Putamen (tissue), 1 donor: ENCODE results near the gene CLTB.
"Not testable (repeated sequence)": the region's sequence is repeated elsewhere in the genome, so short reads cannot be mapped to it uniquely, and the experiment has no call there.

Experiments
- DNase-seq: peaks from one replicate; pipeline ENCODE4 v3.0.0-alpha.2; 2016; ENCODE audit warnings: low spot score

The CLTB gene

DNA sequence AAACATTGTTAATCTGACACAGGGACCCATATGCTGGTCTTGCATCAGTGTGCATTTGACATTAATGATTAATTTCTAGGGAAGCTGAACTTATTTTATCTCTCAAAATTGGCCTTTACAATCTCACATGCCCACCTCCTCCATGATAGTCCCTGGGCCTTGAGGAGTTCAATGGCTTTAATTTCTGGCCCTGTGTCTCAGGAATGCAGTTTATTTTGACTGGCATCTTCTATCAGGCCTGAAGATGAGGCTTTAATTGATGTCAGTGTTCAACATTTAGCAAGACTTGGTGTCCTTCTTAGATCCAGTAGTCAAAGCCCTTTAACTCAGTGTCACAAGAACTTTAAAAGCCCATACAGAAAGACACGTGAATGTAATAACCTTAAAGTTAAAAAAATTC is 10.5 kb upstream of the CLTB start:
- DNase-seq = no peak

DNA sequence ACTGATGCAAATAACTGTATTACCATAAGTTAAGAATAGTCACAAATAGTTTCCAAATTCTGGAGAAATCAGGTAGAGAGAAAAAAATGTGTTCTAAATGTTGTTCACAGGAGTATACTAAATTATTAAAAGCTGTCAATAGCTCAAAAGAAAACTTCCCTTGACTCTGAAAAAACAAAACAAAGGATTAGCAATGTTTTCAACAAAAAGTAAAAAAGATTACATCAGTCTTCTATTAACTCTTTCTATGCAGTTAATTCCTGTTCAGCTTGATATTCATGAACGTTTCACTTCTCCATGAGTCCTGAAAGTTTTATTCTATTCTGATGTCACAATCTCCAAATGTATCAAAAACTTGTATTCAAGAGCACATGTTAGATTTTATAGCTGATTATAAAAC is 9.5 kb upstream of the CLTB start:
- no peak for DNase-seq

DNA sequence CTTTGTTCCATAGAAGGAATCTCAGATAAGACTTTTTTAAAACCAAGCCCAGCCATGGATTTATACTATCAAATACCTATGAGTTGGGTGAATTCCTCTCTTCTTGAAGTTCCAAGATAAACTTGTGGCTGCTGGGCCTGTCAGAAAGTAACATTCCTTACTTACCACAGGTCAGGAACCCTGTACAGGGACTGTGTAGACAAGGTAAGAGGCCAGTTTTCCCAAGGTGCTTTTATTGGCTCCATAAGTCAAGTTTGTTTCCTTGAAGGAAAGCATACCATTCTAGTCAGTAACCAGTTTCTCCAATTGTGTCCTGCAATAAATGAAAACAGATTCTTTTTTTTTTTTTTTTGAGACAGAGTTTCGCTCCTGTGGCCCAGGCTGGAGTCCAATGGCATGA is 8.8 kb upstream of the CLTB start:
- DNase-seq = no peak

DNA sequence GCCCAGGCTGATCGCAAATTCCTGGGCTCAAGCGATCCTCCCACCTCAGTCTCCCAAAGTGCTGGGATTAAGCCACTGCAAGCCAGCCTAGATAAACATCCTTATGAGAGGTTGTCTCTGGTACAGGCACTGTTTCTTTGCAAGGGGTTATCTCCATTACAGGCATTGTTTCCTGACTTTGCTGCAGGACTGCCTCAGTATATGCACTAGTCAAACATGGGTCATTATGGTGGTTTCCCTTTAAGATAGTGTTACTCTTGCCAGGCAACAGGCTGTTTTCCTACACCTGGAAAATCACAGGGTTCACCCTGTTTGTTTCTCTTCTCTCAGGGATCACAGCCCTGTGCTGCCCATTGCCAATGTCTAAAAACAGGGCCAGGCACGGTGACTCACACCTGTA is 7.8 kb upstream of the CLTB start:
- no peak for DNase-seq

DNA sequence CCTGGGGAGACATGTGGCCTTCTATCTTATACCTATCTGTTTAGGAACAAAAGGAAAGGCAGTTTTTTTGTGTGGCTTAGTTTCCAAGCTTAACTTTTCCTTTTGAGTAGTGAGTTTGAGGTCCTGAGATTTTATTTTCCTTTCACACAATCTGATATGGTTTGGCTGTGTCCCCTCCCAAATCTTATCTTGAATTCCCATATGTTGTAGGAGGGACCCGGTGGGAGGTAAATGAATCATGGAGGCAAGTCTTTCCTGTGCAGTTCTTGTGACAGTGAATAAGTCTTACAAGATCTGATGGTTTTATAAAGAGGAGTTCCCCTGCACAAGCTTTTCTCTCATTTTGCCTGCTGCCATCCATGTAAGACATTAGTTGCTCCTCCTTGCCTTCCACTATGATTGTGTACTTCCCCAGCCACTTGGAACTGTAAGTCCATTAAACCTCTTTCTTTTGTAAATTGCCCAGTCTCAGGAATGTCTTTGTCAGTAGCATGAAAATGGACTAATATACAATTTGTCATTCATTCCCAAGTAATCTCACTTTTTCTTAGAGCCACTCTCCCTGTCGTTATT is 4.7 kb upstream of the CLTB start:
- no peak for DNase-seq

DNA sequence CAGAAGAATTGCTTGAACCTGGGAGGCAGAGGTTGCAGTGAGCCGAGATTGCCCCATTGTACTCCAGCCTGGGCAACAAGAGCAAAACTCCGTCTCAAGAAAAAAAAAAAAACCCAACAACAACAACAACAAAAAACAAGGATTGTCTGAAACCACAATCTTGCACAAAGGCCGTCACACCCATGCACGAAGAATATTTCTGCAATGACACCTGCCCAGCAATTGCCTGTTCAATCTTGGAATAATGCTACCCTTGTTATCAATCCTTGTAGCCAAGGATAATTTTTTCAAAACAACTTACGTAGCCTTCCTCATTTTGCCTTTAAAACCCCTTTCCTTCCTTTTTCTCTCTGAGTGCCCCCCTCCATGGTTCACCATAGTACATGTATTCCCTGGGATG is 3.7 kb upstream of the CLTB start:
- no peak for DNase-seq

DNA sequence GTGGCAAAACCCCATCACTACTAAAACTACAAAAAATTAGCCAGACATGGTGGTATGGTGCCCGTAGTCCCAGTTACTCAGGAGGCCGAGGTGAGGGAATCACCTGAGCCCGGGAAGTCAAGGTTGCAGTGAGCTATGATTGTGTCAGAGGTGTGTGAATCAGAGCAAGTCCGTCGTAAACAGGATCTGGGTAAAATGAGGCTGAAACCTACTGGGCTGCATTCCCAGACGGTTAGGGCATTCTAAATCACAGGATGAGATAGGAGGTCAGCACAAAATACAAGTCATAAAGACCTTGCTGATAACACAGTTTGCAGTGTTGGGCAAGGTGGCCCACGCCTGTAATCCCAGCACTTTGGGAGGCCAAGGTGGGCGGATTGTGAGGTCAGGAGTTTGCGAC is 1.9 kb upstream of the CLTB start:
- no peak for DNase-seq

DNA sequence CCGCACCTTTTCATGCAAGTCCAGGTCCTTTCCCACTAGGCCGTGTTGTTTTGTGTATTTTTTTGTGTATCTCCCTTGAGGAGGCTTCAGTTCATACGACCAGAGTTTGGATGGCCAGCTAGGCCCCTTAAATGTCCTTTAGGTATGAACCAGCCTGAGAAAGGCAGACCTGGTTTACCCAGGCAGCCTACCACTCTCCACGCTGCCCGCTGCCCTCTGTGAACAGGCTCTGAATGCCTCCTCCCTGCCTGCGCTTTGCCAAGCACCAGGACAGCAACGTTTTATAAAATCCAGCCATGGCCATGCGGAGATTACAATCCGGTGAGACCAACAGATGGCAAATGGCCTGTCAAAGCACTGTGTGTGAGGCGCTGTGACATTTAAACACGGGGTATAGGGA is 626 bp upstream of the CLTB start:
- no peak for DNase-seq

DNA sequence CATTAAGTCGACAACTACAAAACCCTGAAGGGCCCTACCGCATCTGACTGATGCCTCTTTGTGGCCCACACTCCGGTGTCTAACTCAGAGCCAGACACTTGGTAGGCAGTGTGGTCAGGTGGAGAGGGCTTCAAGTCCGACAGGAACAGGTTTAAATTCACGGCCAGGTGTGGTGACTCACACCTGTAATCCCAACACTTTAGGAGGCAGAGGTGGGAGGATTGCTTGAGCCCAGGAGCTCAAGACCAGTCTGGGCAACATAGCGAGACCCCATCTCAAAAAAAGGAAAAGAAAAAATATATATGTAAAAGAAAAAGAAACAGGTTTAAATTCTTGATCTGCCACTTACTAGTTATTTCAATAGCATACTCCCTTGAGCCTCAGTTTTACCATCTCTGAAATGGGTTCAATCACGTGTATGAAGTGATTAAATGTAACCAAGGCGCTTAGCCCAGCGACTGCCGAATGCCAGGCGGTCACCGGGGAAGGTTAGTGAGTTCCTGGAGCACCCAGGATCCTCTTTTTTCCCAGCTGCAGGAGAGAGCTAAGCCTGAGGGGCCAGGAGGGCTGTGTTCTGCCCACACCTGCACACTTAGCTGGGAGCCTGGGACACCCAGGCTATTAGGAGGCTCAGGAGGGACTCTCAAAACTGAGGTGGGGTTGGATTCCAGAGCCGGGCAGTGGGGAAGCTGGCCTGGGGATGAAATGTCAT is 943 bp downstream of the CLTB start:
- no peak for DNase-seq

DNA sequence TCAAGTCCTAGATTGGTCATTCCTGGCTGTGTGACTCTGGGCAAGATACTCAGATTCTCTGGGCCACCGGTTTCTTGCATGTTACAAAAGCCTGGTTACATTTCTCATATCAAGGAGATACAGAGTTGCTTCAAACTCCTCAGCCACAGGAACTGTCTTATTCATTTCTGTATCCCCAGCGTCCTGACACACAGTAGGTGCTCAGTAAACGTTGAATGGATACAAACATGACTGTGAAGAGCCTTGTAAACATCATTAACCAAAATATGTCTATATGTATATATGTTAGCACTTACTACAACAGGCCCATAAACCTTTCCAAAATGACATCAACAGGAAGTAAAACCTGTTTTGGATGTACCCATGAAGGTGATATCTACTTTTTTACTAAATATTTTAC is 1.6 kb downstream of the CLTB start:
- no peak for DNase-seq

DNA sequence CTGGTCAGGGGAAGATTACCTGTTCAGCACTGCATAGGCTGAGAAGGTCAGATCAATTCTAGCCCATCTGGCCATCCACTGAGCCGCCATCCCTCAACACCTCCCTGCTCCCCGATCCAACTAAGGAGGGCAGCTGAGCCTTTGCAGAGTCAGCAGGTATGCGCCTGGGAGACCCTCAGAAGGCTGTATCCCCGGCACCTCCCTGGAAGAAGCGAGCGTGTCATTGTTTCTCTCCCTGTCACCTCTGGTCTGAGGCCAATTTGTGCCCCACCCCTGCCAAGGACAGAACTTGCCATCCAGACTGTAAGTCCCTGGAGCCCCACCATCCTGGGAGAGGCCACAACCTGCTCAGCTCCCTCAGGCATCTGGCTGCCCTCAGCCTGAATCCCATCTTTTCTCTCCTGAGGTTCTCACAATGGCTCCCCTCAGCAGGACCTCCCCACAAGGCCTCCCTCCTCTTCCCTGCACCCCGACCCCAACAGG is 2.6 kb downstream of the CLTB start:
- DNase-seq = no peak

DNA sequence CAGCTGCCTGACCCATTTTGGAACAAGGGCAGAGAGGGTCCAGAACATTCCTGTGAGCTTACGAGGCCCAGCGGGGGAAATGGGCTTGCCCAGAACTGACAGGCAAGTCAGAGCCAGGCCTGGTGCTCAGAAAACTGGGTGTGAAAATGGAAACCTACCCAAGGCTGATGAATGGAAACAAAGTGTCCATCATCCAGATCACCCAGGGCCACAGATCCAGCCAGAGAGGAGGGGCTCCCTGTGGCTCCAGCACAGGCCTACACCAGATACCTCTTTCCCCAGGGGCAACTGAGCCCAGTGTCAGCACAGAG is 3.1 kb downstream of the CLTB start:
- DNase-seq = no peak

DNA sequence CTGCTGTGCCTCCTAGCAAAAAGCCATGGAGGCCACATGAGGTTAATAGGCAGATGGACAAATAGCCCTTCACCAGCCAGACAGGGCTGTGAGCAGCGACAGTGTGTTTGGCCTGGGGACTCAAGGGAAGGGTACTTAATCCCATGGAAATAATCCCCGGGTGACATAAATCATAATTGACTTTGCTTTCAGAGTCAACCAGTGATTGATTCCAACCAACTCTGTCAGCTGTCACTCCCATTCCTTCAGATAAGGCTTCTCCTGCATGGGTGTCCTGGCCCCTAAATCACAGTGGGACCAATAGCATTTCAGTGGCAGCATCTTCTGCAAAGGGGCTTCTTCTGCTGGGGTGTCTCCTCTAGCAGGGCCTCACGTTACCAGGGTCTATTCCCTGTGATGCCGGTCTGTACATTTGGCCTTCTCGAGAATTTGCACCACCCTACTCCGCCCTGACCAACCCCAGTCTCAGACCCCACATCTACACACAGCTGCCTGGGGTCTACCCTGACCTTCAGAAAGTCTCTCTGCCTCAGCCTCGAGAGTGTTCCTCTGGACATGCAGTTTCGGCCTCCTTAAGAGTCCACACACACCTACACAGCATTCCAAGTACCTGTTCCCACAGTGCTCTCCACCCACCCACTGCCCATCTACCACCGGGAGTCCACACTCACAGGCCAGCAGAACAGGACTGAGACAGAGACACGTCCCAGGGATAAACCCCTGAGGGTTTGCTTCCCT is 3.7 kb downstream of the CLTB start:
- DNase-seq = no peak

DNA sequence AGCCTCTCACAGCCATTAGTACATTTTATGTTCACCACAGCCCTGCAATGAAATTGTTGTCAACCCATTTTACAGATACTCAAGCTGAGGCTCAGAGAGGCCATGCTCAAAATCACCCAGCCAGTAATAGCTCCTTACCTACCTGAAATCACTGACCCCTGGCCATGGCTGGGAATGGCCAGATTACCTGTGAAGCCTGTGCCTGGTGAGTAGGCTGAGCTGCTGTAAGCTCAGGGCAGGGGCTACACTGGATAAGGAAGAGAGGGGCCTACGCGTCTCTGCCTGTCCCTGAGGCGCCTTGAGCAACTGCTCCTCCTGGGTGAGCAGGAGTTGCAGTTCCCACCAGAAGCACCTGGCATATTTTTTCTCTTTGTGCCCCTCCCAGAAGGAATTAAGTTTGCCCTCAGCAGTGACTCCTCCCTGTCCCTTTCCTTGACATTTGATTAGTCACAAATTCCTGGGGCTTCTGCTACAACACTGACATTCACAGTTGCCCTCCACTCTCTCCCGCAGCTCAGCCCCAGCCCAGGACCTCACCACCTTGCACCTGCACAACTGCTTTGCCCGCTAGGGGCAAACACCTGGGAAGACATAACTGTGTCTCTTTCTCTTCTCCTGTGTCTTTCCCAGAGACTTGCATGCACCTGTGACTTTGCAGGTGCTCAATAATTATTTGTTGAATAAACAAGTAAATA is 5.7 kb downstream of the CLTB start:
- DNase-seq = no peak

DNA sequence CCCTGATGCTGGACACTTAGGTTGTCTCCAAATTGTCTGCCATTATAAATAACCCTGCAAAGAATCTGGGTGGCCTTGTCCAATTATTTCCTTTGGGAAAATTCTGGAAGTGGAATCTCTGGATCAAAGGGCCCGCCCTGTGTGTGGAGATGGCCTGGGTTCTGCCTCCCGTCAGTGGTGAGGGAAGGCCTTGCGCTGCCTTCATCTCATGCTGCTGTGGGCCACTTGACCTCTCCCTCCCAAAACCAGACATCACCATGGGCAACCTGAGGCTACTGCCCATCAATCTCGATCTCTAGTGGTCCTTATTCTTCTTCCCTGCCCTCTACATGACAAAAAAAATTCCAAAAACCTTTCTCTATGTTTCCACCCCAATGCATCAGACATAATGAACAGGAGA is 6.6 kb downstream of the CLTB start:
- no peak for DNase-seq

DNA sequence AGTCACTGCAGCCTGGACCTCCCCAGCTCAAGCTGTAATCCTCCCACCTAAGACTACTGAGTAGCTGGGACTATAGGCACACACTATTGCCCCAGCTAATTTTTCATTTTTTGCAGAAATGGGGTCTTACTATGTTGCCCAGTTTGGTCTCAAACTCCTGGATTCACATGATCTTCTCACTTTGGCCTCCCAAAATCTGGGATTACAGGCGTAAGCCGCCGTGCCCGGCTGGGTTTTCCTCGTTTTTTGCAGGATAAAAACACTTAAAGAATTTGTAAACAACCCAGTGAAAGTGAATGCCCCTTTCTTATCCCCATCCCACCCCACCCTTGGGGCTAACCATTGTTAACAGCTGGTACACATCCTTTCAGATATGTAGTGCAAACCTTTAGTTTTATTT is 7.7 kb downstream of the CLTB start:
- no peak for DNase-seq

DNA sequence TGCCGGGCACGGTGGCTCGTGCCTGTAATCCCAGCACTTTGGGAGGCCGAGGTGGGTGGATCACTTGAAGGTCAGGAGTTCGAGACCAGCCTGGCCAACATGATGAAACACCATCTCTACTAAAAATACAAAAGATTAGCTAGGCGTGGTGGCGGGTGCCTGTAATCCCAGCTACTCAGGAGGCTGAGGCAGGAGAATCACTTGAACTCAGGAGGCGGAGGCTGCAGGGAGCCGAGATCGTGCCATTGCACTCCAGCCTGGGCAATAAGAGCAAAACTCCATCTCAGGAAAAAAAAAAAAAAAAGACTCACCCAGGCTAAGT is 8.1 kb downstream of the CLTB start:
- DNase-seq = not testable (repeated sequence)

DNA sequence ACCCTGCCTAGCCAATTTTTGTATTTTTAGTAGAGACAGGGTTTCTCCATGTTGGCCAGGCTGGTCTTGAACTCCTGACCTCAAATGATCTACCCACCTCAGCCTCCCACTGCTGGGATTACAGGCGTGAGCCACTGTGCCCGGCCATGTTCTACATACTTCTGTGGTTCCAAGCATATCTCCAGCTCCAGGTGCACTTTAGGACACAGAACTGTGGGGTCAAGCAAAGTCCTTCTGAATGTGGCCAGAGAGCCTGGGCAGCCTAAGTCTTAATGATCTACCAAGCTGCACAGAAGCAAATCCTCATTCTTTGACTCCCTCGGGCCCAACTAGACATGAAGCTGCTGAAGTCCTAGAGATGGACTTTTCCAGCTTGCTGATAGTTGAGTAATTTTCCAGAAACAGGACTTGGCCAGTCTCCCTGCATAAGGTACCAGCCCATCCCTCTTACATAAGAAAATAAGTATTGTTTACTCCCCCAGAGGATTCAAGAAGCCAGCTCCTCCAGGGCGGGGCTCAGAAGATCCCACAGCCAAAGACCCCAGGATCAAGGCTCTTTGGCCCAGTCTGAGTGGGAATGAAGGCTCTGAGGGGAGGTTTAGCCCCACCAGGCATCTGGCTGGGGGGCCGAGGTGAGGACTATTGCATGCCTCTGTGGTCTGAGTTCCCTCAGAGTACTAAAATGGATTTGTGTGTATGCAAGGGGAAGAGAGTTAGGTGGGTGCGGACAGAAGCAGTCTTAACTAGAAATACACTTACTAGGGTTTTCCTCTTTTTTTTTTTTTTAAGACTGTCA is 8.7 kb downstream of the CLTB start:
- no peak for DNase-seq

DNA sequence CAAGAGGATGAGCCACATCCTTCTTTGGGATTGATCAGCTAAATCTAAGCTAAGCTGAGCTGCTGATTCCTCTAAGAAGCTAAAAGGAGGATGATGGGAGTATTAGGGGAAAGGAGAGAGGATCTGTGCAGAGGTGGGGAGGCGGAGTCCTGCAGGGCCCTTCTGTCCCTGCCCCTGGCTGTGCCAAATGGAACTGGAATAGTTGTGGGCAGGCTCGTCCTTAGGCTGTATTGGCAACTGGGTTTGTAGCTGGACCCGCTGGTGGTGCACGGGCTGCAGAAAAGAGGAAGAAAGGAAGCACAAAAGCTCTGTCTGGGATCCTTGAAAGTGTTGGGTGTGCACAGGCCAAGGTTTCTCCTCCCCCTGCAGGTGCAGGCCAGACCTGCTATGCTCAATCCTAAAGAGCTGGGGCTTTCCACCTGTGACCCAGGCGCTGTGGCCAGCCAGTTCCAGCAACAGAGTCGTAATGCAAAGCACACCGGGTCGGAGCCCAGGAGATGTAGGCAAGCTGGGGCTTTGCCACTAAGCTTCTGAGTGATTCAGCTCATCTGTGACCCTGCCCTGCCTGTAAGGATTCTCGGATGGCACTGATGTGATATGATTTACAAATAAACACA is 9.8 kb downstream of the CLTB start:
- no peak for DNase-seq

DNA sequence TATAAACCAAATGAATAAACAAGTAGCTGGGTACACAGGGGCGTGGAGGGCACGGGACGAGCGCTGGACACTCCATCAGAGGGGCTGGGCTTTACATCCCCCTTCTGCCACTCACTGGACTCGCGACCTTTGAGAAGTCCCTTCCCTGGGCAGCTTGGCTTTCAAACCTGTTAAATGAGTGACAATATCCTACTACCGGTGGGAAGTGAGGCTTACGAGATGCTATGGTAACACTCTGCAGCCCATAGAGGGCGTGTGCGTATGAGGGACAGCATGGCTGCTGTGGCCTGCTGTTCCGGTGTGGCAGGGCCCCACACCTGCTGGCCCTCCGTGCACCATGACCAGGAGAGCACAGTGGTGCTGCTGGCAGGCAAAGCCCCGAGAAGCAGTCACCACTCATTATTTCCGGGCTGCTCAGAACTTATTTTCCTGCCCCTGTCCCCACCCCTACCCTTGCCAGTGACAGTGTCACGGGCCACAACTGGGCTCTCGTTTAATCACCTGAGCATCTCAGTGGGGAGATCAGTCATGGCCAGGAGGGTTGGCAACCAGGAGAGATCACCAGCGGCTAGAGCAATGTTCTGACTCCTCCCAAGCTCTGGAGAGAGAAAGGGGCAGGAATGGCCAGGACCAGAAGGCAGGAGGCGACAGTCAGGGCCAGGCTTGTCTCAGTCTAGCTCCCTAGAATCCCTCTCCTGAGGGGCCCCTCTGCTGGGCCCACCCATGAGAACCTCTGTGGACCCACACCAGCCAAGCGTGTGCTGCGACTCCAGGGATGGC is 10.5 kb downstream of the CLTB start:
- DNase-seq = no peak
